ENCODE data around the gene LYSET. TPM values are rescaled to one million over a fixed set of nuclear protein-coding genes. Genes with fewer than 3 reads are reported as not detected.
"Not testable (repeated sequence)": the region's sequence is repeated elsewhere in the genome, so short reads cannot be mapped to it uniquely, and the experiment has no call there.

LYSET gene
- total RNA-seq, 4 donors from 2014 or later: 6.8 to 15.6 (median 11.6) TPM

- Histone ChIP-seq H3K36me3 (no peaks in the 10 kb centered on the region), H3K4me1 (no peaks in the 10 kb centered on the region), H3K4me3 (no peak overlapping the region), H3K27ac (replicated peaks in 1 of 4) (no peak overlapping the region), H3K9me3 (no peaks in the 10 kb centered on the region), H3K27me3 (no peaks in the 10 kb centered on the region)
- intact Hi-C loops (cut with DNase I): no loop called here
- WGBS: 83% methylated on average over 7 of the region's 7 CpGs
- no peak for TF ChIP-seq CTCF (IDR thresholded peaks at IDR 0.05)
- TF ChIP-seq POLR2AphosphoS5 (IDR thresholded peaks at IDR 0.05): no peak
- TF ChIP-seq POLR2A (IDR thresholded peaks at IDR 0.05; ENCODE audit: low read depth): no peak
- TF ChIP-seq EP300 (IDR thresholded peaks at IDR 0.05): no peak
- DNase-seq (ENCODE audit: extremely low spot score): no peak
These were observed 32.0 kb upstream of the LYSET start for GRCh38 chr14:93153121-93153520.

GRCh38 chr14:93155667-93156066, 29.4 kb upstream of the LYSET start:
- intact Hi-C loops (cut with DNase I): no loop called here
- no peaks in the 10 kb centered on the region for H3K36me3 ChIP-seq
- H3K9me3 ChIP-seq: no peaks in the 10 kb centered on the region
- no peaks in the 10 kb centered on the region for H3K4me1 ChIP-seq
- DNase-seq (ENCODE audit: extremely low spot score): no peak
- H3K27ac ChIP-seq (replicated peaks in 1 of 4): no peak overlapping the region
- TF ChIP-seq EP300 (IDR thresholded peaks at IDR 0.05) (no peak), POLR2AphosphoS5 (IDR thresholded peaks at IDR 0.05) (no peak)
- H3K27me3 ChIP-seq: no peaks in the 10 kb centered on the region
- no peak overlapping the region for H3K4me3 ChIP-seq
- WGBS: 85% methylated on average over 2 of the region's 2 CpGs

- H3K4me1 ChIP-seq: no peaks in the 10 kb centered on the region
- TF ChIP-seq EP300 (IDR thresholded peaks at IDR 0.05) (no peak), POLR2AphosphoS5 (IDR thresholded peaks at IDR 0.05) (no peak), POLR2A (IDR thresholded peaks at IDR 0.05; ENCODE audit: low read depth) (no peak), CTCF (IDR thresholded peaks at IDR 0.05) (no peak)
- 93% methylated on average over 6 of the region's 8 CpGs for WGBS
- DNase-seq (ENCODE audit: extremely low spot score): no peak
- H3K9me3 ChIP-seq: no peaks in the 10 kb centered on the region
- H3K27me3 ChIP-seq: no peaks in the 10 kb centered on the region
- intact Hi-C loops (cut with DNase I): no loop called here
- no peak overlapping the region for H3K4me3 ChIP-seq
- no peaks in the 10 kb centered on the region for H3K36me3 ChIP-seq
- H3K27ac ChIP-seq (replicated peaks in 1 of 4): no peak overlapping the region
These were observed 28.3 kb upstream of the LYSET start for GRCh38 chr14:93156693-93157369.

- DNase-seq (ENCODE audit: extremely low spot score); intact Hi-C loops (cut with DNase I); H3K9me3 ChIP-seq; H3K4me3 ChIP-seq; H3K4me1 ChIP-seq; H3K36me3 ChIP-seq; H3K27me3 ChIP-seq; H3K27ac ChIP-seq (replicated peaks in 1 of 4): not testable (repeated sequence)
- WGBS: 94% methylated on average over 7 of the region's 7 CpGs
These were observed 26.8 kb upstream of the LYSET start for GRCh38 chr14:93158349-93158748.

GRCh38 chr14:93159625-93160352, 25.3 kb upstream of the LYSET start:
- intact Hi-C loops (cut with DNase I); DNase-seq (ENCODE audit: extremely low spot score); H3K9me3 ChIP-seq; H3K36me3 ChIP-seq; H3K4me3 ChIP-seq; H3K4me1 ChIP-seq; H3K27me3 ChIP-seq; H3K27ac ChIP-seq (replicated peaks in 1 of 4): not testable (repeated sequence)
- 70% methylated on average over 5 of the region's 5 CpGs for WGBS

- Histone ChIP-seq H3K27ac (replicated peaks in 1 of 4) (no peak overlapping the region), H3K4me1 (no peaks in the 10 kb centered on the region), H3K9me3 (no peaks in the 10 kb centered on the region), H3K36me3 (no peaks in the 10 kb centered on the region), H3K27me3 (no peaks in the 10 kb centered on the region), H3K4me3 (no peak overlapping the region)
- intact Hi-C loops (cut with DNase I): no loop called here
- DNase-seq (ENCODE audit: extremely low spot score): no peak
- no peak for TF ChIP-seq POLR2A (IDR thresholded peaks at IDR 0.05; ENCODE audit: low read depth)
- TF ChIP-seq CTCF (IDR thresholded peaks at IDR 0.05): peak in 1 of 3 experiments; percentile 6
- TF ChIP-seq POLR2AphosphoS5 (IDR thresholded peaks at IDR 0.05): no peak
- no peak for TF ChIP-seq EP300 (IDR thresholded peaks at IDR 0.05)
- 0% methylated on average over 1 of the region's 4 CpGs for WGBS
These were observed 24.7 kb upstream of the LYSET start for GRCh38 chr14:93160353-93160801.
